HL-60 (cell line): ENCODE data around the gene BMP6.

Experiments
- DNase-seq, 2 experiments: peaks; one replicate each; pipeline ENCODE4 v3.0.0-alpha.2; 2010 to 2020; ENCODE audit warnings: low read depth in 1 of 2, low spot score in 1 of 2
- H3K27ac ChIP-seq: fragments of 250-450 bp; sonication (Bioruptor Pico); replicated peaks from 2 replicates; pipeline ENCODE4 v1.5.1; 2020; ENCODE audit warnings: mild to moderate bottlenecking, moderate library complexity
- H3K27me3 ChIP-seq: fragments of 250-450 bp; sonication (Bioruptor Pico); 2 replicates; pipeline ENCODE4 v1.5.1; 2021; ENCODE audit warnings: mild to moderate bottlenecking, moderate library complexity; ENCODE audit not compliant: insufficient read depth, poor library complexity, severe bottlenecking
- H3K4me3 ChIP-seq: replicated peaks from 2 replicates; pipeline ENCODE4 v1.5.1; 2011; ENCODE audit warnings: mild to moderate bottlenecking, control low read depth, low read length; ENCODE audit not compliant: insufficient read depth
- CTCF ChIP-seq: IDR thresholded peaks from one replicate; pipeline ENCODE4 v1.5.1; 2011; ENCODE audit warnings: low read length, control low read depth, inconsistent platforms; ENCODE audit not compliant: insufficient read depth
- GABPA ChIP-seq: IDR thresholded peaks from 2 replicates; pipeline ENCODE4 v1.6.1; 2012; ENCODE audit warnings: low read depth
- POLR2AphosphoS5 ChIP-seq: IDR thresholded peaks from 2 replicates; pipeline ENCODE4 v1.6.1; 2012; ENCODE audit warnings: low read depth
- REST ChIP-seq: IDR thresholded peaks from 2 replicates; pipeline ENCODE4 v1.6.1; 2012; ENCODE audit warnings: low read depth; ENCODE audit not compliant: insufficient replicate concordance
- SPI1 ChIP-seq: IDR thresholded peaks from 2 replicates; pipeline ENCODE4 v1.6.1; 2012; ENCODE audit warnings: low read depth, mild to moderate bottlenecking, borderline replicate concordance

The BMP6 gene

GRCh38 chr6:7924867-7925266 is 199.0 kb downstream of the BMP6 start:
- DNase-seq = no peak

More at GRCh38 chr6:7924867-7925266, 199.0 kb downstream of the BMP6 start:
- TF ChIP-seq REST = no peak
- TF ChIP-seq GABPA = no peak
- no peak for TF ChIP-seq CTCF
- TF ChIP-seq POLR2AphosphoS5 = no peak
- TF ChIP-seq SPI1 = no peak
- Histone ChIP-seq H3K27ac (no peak overlapping the region), H3K27me3 (no peaks in the 10 kb centered on the region), H3K4me3 (no peak overlapping the region)
